GM21528 (cell line): ENCODE measurements around the gene GSTA4.
"Not testable (repeated sequence)": the region's sequence is repeated elsewhere in the genome, so short reads cannot be mapped to it uniquely, and the experiment has no call there.

Experiments
- ATAC-seq: cut with Tn5 transposase; IDR thresholded peaks from one replicate; pipeline ENCODE4 v1.9.1; 2021; ENCODE audit warnings: mild to moderate bottlenecking, moderate library complexity; ENCODE audit not compliant: unreplicated experiment, low FRiP score

The GSTA4 gene

DNA sequence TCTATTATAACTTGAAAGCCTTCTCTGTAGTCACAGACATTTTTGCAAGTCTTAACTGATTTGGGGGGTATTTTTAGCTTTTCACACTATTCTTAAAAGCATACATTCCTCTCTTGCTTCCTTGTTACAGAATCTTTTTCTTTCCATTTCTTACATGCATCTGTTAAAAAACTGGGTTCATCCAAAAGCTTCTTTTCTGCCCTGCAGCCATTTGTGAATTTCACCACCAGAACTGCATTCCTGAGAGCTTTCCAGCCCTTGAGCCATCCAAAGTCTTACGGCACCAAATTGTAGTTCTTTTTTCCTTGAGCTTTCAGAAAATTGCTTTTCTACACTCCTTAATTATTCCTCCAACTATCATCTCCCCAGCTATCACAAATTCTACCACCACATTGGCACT lies 19.7 kb upstream of the GSTA4 start:
- no peak for ATAC-seq

DNA sequence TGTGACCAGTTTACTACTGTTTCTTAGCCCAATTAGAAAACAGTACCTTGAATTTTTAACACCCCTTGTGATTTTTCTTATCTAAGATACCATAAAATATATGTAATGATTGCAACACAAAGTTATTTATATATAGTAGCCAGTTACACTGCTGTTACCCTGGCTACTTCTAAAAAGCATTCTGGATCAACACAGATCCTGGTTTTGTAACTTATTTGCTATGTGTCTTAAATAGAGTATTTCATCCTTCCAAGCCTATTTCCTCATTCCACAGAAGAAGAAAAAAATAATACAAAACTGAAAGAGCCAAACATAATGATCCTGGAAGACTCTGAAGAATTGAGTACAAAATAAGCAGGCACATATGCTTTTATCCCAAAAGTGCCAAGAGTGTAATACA lies 19.0 kb upstream of the GSTA4 start:
- ATAC-seq, result no peak

DNA sequence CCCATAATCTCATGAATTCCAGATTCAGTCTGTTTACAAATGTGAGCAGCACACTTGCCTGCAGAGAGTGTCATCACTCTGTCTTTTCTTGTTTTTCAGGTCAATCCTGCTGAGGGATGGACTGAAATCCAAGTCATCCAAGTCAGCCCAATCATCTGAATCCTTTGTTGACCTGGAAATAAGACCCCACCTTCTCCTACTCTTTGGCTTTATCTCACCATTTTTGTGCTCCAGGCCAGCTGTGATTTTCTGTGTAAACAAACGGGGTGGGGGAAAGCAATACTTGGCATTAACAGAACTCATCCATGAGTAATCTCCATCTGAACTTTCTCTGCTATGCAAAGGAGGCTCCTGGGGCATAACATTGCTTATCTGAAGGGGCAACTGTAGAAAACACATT lies 16.9 kb upstream of the GSTA4 start:
- ATAC-seq, result no peak

DNA sequence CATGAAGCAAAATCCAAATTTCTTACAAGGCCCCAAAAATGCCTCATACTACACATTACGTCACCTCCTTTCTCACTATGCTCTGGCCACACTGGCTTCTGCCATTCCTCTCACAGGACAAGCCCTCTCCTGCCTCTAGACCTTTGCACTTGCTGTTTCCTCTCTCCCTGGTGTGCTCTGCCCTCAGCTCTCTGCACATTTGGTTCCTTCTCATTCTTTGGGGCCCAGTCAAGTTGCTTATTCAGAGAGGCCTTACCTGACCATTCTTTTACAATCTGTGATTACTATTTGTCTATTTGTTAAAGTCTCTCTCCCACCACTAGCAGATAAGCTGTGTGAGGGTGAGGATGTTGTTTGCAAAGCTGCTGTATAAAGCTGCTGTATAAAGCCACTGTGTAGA lies 15.4 kb upstream of the GSTA4 start:
- no peak for ATAC-seq

DNA sequence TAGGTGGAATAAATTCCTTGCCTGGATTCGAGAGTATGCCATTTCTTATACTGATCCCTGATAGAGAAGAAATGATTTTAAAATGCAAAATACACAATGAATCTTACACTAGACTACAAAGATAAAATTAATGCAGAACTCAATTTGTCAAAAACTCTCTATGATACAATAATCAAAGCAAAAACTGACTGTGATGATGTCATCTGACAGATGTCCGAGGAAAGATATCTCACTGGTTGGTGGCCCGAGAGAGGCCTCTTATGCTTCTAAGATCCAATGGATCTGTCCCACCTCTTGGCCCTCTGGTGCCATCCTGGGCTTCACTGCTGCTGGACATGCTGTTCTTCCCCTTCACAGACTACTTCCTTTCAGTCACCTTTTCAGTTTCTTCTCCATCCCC lies 14.4 kb upstream of the GSTA4 start:
- ATAC-seq, result no peak

DNA sequence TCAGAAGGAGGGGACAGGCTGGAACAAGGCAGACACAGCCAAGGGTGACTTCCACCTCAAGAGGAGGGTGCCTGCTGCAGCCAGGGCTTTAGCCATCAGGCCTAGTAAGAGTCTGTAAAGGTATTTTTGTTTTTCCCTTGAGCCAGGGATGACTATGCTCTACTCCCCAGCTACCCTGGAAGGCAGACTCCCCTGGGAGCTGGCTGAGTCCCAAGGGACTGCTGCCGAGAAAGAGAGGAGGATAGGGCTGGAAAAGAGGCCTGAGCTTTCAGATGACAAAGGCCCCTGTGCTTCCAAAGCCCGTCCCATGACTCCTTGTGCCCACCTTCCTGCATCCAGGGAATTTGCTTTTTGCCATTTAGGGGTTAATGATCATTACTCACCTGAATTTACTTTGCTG lies 14.0 kb upstream of the GSTA4 start:
- ATAC-seq, result no peak

DNA sequence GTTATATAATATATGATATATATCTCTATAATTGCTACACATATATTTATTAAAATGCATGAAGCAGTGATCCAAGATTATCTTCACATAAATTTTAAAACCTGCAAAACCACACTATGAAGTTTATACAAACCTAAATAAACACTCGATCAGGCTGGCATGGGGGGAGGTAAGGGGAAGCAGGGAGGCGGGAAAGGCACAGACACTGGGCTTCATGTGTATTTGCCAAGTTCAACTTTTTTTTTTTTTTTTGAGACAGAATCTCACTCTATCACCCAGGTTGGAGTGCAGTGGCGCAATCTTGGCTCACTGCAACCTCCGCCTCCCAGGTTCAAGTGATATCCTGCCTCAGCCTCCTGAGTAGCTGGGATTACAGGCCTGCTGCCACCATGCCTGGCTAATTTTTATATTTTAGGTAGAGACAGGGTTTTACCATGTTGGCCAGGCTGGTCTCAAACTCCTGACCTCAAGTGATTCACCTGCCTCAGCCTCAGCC lies 13.2 kb upstream of the GSTA4 start:
- not testable (repeated sequence) for ATAC-seq

DNA sequence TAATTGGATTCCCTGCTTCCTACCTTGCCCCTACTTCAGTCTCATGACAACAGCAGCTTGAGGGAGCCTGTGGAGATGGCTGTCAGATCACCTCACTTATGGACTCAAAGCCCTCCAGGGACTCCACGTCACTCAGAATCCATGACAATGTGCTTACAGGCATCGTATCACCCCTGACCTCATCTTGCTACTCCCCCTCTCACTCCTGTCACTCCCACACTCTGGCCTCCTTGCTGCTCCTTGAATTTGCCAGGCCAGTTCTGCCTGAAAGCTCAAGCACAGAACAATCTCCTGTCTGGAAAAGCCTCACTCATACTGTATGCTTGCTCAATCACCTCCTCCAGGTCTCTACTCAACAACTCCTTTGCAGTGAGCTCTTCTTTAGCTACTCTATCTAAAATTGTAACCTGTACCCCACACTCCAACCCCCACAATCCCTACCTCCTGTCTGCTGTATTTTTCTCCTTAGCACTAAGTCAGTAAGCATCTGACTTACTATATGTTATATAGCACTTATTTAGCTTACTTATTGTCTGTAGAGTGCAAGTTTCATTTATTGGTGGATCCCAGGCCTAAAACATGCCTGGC lies 10.7 kb upstream of the GSTA4 start:
- no peak for ATAC-seq

DNA sequence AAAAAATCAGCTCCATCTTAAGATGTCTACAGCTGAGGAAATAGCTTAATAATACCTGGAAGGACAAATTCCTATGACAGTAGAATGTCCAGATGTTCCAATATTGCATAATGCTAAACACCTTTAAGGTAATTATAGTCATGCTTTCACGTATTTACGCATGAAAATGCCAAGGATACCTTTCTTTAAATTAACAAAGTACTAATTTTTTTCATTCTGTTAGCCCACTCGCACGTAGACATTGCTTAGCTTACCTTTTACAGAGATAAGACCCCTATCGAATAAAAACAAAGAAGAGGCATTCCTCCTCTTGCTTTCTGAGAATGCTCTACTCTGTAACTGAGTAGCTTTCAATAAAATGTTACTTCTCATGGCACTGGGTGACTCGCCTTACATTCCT lies 4.4 kb upstream of the GSTA4 start:
- no peak for ATAC-seq

DNA sequence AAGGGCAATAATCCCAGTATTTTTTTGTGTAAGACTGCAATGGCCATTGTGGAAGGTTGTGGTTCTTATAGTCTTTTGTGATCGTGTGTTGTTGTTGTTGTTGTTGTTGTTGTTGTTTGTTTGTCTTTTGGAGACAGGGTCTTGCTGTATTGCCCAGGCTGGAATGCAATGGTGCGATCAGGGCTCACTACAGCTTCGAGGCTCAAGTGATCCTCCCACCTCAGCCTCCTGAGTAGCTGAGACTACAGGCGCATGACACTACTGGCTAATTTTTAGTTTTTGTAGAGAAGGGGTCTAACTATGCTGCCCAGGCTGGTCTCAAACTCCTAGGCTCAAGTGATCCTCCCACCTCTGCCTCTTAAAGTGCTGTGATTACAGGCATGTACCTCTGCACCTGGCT lies 3.5 kb upstream of the GSTA4 start:
- ATAC-seq, result no peak

DNA sequence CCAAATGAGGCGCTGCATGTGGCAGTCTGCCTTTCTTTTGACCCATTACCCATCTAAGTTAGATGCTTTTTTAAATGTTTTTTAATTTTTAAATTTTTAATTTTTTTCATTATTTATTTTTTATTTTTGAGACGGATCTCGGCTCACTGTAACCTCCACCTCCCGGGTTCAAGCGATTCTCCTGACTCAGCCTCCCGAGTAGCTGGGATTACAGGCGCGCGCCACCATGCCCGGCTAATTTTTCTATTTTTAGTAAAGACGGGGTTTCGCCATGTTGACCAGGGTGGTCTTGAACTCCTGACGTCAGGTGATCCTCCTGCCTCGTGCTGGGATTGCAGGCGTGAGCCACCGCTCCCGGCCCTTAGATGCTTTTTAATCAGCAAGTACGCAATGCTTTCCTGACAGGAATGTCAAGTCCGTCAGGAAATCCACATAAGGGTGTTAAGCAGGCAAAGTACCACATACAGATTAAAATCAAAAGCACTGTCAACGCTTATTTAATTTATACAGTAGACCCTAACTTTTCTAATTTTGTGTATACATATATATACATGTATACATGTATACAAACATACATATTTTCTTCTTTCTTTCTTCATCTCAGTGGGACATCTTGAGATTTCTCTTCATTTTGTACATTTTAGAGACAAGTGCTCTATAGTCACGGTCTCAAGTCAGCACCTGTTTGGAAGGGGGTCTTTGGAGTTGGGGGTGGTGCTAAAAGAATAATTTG lies 995 bp upstream of the GSTA4 start:
- ATAC-seq, result no peak

DNA sequence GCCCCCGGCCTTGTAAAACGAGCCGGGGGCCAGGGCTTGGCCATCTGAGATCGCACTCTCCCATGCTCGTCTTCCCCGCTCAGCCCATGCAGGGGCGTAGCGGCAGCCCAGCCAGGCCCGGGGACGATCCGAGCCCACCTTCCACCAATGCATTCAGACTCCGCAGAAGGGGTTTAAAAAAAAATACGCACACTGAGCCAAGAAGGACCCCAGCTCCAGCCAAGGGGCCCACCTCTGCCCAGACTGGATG lies 320 bp downstream of the GSTA4 start:
- ATAC-seq, result peak; percentile 34

DNA sequence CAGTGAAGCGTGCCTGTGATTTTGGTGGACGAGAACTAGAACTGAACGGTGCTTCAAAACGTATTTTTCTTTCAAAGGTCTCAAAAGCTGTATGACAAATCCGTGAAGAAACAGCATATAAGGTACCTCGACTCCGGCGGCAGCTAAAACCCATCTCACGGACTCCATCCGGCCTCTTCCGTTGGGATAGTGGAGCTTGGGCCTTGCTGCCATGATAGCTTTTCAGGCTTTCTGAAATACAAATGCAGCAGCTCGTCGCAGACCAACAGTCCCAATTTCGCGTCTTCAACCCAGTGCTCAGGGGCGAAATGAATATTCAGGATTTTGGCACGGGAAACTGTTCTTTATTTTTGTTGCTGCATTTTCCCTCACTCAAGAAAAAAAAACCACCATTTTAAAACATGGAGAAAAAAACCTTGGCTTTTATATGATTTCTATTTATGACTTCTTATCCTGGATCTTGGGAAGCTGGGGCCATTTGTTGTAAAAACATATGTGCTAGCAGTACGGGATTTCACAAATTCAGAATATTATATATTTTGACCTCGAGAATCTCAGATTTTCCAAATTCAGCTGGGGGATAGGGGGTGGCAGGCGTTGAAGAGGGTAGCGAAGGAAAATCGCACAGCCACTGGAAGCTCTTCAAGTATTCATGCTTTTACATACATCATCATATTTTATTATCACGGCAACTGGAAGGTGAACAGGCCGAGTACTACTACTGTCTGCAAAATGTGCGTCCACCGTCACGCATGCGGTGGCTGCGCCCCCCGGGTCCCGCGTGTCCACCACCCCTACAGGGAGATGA lies 849 bp downstream of the GSTA4 start:
- no peak for ATAC-seq

DNA sequence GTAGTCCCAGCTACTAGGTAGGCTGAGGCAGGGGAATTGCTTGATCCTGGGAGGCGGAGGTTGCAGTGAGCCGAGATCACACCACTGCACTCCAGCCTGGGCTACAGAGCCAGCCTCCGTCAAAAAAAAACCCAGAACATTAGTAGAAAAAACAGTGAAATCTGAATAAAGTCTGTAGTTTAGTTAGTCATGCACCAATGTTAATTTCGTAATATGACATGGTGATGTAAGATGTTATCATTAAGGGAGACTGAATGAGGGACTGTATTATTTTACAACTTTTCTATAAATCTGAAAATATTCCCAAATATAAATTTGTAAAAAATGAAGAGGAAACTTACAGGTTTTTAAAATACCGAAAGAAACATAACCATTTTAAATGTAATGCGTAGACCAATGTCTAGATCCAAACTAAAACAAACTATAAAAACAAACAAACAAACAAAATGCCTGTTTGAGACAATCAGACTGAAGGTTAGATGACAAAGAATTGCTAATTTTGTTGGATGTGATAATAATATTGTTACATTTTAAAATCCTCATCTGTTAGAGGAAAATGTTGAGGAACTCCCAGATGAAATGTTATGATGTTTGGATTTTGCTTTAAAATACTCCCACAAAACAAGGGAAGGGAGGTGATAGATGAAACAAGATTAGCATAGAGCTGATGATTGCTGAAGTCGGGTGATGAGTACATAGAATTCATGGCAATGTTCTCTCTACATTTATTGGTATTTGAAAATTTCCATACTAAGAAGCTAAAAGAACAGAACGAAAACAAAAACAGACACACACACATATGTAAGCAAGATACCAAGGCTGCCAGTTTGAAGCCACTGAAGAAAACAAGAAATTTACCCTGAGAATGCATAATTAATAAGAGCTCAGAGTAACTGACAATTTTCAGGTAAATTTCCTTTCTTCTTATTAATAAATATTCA lies 1.8 kb downstream of the GSTA4 start:
- no peak for ATAC-seq

DNA sequence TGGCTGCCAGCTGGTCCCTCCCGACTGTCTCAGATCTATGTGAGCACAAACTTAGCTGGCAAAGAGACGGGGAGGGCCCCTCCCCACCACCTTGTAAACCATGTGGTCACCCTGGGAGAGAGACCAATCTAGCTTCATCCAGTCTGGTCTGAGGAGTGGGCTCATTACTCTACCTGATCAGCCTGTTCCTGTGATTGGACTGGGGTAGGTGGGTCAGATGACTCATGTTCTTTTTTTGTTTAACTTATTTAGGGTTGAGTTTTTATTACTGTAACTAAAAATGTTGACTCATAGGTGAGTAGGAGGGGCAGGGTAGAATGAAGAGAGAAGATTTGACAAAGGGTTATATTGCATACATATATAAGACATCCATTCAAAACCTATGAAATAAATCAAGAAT lies 4.7 kb downstream of the GSTA4 start:
- no peak for ATAC-seq

DNA sequence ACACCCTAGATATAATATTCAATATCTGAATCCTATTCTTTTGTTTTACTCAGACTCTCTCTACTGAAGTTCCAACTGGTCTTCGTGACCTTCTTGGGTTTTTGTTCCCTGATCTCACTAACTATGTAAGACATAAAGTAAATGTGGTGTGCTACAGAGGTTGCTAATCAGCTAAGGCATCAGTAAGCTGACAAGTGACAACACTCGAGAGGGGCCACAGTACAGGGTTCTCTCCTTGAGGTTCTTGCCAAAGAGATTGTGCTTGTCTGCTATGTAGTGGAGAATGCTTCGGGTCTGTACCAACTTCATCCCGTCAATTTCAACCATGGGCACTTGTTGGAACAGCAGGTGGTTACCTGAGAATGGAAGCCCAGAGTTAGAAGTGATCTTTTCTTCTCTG lies 9.9 kb downstream of the GSTA4 start:
- no peak for ATAC-seq

DNA sequence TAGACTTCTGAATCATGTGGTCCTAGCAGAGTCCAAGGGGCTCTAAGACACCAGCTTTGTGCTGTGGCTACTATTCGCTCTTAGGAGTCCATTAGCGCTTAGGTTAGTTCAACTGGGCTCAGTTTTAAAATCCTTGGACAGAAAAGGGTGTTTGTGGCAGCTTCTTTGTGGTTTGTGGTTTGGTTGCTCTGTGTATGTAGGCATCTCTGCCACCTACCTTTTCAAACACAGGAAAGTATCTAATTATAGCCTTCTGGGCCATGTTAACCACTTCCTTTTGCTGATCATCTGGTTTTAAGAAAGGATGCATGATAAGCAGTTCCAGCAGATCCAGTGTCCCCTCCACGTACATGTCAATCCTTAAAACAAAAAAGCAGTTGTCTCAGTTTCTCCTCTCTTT lies 10.8 kb downstream of the GSTA4 start:
- ATAC-seq, result peak; percentile 66

DNA sequence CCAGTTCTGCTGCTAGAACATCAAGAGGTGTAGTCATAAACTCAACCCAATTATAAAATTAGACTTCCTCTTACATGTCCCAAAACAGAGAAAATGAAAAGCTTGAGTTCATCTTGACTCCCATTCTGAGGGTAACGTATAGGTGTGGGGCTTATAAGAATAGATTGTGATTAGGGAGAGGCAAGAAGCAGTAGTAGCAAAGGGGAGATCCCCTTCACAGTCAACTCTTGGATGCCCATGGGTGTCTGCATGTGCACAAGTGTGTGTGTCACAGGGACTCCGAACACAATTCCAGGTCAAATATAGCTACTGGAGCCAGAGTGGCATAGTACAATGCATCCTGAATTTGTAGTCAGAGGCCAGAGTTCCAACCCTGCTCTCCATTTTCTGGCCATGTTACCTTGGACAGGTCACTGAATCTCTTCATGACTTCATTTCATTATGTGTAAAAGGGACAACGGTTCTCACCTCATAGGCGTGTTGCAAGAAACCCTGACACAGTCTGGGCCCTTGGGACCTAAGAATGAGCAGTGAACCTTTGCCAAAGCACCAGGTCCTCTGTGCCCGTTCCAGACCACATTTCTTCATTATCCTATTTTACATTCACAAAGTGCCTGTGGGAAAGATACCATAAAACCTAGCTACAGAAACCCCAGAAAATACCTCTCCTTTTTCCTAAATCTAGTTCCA lies 11.8 kb downstream of the GSTA4 start:
- no peak for ATAC-seq

DNA sequence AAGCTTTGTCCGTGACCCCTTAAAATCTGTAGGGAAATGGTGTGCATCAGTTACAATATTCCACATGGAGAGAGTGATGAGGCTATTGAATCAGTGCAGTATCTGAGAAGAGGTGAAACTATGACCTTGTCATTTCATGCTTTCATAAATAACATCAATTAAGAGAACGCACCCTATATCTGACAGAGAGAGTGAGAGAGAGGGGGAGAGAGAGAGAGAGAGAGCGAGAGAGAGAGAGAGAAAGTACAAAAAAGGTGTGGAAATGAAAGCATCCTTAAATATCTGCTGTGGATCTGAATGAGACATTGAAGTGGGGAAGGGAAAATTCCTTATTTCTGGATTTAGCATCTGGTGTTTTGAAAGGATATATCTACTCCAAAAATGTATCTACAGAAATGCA lies 12.4 kb downstream of the GSTA4 start:
- ATAC-seq, result no peak

DNA sequence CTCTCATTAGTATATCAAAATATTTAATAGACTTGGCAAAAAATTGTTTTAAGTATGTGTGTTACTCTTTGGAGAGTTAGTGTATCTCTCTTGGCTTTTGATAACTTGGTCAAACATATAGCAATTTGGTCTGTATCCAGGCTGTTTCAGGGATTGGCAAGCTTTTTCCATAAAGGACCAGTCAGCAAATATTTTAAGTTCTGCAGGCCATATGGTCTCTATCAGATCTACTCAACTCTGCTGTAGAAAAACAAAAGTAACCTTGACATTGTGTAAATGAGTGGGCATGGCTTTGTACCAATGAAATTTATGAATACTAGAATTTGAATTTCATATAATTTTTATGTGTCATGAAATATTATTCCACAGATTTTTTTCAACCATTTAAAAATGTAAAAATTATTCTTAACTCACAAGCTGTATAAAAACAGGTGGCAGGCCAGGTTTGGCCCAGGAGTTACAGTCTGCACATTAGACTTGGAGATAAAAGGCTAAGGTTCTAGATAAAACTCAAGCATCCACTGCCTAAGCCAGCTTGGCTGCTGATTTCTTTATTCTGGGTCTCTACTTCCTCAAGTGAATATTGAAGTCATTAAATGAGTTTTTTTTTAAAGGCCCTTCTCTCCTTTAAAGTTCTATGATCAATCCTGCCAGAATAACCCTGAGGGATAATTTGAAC lies 13.7 kb downstream of the GSTA4 start:
- no peak for ATAC-seq
